GM19351 (cell line): ENCODE results near the gene C1orf159.

Source experiments
- ATAC-seq: cut with Tn5 transposase; IDR thresholded peaks from one replicate; pipeline ENCODE4 v1.9.1; 2021; ENCODE audit warnings: mild to moderate bottlenecking, moderate library complexity; ENCODE audit not compliant: unreplicated experiment

The C1orf159 gene

DNA sequence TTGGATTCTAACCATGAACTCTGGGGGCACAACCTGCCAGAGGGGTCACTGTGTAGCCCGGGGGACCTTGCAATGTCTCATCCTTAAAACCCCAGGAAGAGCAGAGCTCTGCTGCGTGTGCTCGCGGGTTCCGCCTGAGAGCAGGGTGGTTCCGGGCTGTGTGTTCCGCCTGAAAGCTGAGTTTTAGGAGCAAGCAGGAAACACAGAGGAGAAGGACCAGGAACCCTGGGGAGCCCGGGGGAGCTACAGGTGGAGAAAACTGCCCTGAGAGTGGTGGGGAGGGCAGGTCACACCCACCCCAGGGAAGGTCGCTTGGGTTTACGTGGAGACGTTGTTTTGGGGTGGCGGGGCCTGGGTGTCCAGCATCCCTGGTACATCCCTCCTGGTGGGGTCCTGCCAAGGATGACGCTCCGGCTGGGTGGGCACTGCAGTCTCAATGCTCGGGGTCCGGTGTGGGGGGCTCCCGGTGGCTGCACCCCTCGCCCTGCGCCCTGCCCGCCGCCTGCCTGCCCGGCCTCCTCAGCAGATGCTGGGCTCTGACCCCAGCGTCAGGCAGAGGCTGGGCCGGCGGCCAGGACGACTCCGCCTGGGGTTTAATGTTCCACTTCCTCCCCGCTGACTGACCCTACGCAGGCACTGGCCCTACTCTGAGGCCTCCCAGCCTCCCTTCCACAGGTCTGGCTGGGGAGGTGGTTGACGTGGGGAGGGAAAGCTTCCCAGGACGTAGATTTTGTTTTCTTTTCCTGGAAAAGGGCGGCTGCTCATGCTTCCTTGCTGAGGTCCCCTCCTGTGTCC is 17.3 kb upstream of the C1orf159 start:
- ATAC-seq, result no peak

DNA sequence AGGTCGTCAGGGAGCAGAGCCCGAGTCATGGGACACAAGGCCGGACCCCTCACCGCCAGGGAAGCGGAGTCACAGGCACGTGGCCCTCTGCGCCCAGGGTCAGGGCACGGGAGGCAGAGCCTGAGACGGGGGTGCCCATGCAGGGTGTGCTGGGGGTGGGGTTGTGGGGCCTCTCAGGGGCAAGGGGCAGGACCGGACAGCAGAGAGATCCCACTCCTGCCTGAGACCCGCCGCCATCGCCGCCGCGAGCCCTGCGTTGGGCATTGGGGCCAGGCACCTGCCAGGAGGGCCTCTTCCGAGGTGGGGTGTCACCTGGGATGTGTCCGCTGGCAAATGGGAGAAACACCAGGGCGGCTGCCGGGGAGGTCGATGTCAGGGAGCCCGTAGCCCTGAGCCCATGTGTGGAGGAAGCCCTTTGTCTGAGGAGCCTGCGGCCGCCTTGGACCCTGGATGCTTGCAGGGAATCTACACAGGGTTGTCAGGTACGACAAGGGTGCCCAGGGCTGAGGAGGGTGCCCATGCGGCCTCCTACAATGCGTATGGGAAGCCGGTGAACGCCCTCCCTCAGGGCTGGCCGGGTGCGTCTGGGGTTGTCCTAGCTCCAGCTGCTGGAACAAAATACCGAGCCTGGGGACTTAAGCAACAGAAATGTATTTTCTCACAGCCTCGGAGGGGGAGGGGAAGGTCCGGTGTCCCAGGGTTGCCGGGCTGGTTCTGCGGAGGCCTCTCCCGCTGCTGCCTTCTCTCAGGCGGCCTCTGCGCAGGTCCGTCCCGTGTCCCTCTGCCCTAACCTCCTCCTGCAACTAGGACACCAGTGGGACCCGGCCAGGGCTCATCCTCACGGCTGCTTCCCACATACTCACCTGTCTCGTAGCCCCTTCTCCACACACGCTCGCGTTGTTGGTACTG is 16.4 kb upstream of the C1orf159 start:
- ATAC-seq, result no peak

DNA sequence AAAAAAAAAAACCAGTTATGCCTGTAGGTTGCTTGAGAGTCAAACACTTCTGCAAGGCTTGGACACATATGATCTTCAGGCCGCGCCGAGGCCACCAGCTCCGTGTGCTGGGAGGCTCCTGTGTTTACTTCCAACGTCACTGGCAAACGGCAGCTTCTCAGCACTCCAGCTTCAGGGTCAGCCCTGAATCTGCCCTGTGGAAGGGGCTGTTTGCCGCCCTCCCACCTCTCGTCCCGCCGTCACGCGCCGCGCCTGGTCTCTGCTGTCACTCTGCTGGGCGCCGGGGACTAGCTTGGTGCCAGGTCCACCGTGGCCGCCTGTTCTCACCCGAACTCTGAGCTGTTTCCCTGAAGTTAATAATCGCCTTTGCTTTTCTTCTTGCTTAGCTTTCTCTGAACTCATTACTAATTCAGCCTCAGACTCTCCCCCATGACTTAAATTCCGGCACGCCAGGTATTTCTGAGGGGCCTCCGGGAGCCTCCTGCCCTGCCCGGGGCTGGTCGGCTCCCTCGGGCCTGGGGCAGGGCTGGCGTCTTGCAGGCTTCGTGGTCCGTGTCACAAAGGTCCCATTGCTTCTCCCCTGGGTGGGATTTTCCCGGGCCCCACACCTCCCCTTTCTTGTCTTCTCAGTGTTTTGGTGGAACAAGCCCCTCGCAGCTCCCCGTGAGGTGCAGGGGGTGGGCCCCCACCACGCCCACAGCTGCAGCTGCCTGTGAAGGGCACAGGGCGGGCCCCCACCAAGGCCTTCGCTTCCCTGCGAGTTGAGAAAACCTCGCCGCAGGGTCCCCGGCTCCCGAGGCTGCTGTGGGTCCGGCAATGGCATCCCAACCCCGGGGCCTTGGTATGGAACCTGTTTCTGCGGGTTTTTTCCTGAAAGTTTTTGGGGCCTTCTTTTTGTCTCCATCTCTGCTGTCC is 14.6 kb upstream of the C1orf159 start:
- no peak for ATAC-seq

DNA sequence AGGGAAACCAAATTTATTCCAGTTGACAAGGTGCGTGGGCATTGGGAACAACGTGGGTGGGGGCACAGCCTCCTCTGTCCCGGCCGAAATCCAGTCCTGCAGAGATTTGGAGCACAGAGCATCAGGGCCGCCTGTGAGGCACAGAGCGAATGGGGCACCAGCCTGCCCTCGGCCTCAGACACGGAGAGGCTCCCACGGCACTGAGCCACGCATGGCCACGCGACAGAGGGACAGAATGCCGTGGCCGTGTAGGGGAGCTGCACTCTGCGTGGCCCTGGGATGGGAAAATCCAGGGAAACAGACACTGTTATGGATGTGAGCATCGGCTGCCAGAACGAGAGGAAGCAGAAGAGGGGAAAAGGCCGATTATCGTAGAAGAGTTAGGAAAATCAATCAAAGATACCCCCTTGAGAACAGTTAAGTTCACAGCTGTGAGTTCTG is 13.5 kb upstream of the C1orf159 start:
- no peak for ATAC-seq

DNA sequence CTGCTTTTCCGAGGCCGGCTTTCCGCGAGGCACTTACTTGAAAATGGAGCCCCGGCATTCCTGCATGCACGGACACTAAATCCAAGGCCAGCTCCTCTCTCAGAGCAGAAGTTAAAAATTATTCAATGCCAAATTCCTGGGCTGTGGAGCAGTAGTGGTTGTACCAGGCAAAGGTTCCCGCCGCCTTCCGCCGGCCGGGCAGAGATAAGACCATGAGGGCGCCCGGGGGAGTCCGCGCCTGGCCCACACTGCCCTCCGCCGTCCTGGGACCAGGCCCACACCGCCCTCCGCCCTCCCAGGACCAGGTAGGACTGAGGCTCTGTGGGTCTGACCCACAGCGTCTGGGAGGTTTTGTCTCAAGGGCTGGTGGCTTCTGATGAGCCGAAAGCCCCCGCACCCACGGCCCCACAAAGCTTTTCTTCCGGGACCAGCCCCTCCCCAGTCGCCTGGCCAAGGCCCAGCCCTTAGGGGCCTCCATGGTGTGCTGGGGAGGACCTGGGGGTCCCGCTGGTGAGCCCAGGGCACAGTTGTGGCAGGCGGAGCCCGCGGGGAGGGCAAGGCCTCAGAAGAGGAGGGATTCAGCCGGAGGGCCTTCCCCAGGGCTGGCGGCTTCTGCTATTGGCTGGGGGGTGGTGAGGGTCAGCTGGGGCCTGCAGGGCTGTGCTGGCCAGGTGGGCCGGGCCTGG is 12.7 kb upstream of the C1orf159 start:
- no peak for ATAC-seq

DNA sequence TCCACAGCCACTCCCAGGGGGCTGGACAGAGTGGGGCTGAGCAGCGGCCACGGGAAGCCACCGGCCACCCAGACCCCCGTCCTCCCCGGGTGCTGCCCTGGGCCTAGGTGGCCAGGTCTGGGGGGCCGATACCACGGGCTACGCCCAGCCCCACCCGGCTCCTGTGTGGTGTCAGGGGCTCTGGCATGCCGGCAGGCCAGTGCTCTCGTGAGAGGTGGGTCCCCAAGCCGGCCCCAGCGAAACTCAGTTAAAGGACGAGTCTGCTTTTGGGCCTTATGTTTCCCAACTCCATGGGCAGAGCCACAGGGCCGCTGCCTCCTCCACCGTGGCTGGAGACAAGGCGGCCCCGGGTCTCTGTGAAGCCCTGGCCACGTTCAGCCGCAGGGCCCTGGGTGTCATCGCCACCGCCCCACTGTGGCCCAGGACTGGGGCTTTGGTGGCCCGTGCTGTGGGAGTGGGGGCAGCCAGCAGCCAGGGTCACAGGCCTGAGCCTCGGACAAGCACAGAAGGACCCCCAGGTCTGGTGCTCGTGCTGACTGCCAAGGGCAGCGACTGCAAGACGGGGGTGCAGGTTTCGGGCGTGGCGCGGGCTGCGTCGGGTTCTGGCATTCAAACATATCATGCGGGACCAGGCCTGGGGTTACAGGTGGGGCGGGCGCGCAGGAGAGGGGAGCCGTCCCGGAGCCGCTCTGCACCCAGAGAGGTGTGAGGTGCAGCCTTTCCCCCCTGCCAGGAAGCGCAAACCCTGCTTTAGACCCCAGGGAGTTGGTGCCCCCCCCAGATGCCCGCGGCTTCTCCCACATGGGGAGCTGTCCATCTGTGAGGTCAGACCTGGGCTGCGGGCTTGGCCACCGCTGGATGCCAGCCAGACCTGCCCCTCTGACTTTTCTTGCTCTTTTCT is 11.9 kb upstream of the C1orf159 start:
- no peak for ATAC-seq

DNA sequence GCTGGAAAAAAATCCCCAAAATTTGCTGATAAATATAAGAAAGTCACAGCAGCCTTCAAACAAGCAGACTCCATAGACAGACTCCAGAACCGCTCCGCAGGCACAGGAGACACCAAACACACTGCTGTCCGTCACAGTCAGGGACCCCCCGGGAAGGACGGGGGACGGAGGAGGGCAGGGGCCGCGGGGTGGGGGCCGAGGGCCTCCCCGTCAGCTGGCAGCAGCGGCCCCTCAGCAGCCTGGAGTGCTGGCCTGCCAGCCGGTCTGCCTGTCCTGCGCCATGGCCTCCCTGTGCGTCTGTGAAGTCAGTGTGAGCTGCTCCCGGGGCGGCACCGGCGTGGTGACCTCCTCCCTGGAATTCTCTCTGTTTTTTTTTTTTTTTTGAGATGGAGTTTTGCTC is 10.1 kb upstream of the C1orf159 start:
- ATAC-seq, result no peak

DNA sequence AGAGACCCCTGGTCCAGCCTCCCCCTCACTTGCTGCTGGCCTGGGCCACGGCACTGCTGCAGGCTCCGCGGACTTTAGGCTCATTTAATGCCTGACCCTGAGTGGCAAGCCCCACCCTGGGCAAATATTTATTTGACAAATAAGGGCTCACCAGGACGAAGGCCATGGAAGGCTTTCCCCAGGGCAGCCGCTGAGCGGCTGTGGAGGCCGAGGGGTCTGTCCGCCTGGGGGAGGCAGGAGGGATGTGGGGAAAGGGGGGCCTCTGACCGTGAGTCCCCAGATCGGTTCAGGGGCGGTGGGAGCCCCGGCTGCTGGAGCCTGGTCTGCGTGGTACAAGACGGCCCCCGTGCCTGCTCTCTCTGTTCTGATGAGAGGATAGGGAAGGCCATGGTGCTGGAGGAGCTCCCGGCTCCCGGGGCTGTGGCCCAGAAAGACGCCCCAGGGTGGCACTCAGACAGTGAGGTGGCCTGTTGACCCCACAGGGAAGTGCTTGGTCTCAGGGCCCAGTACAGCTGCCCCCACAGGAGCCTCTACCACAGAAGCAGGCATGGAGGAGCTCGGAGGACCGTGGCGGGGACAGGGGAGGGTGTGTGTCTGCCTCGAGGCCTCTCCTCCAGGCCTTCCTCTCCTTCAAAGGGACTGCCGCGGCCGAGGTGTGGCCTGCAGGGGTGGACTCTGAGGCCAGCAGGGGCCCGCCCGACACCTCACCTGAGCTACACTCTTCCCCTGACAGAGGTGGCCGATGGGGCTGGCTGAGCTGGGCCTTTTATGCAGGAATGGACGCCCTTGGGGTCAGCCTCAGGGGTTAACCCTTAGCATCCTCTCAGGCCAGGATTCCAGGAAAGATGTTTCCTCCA is 9.1 kb upstream of the C1orf159 start:
- ATAC-seq, result no peak

DNA sequence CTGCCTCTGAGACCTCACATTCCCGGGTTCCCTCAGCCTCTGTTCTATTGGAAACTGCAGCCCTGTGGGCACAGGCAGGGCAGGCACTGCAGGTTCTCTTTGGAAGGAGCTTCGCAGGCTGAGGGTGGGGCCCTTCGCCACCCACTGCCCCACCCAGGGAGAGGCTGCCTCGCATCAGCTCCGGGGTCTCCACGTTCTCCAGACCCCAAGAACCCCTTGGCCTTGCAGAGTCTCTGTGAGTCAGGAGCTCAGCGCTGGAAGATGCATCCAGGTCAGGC is 8.6 kb upstream of the C1orf159 start:
- no peak for ATAC-seq

DNA sequence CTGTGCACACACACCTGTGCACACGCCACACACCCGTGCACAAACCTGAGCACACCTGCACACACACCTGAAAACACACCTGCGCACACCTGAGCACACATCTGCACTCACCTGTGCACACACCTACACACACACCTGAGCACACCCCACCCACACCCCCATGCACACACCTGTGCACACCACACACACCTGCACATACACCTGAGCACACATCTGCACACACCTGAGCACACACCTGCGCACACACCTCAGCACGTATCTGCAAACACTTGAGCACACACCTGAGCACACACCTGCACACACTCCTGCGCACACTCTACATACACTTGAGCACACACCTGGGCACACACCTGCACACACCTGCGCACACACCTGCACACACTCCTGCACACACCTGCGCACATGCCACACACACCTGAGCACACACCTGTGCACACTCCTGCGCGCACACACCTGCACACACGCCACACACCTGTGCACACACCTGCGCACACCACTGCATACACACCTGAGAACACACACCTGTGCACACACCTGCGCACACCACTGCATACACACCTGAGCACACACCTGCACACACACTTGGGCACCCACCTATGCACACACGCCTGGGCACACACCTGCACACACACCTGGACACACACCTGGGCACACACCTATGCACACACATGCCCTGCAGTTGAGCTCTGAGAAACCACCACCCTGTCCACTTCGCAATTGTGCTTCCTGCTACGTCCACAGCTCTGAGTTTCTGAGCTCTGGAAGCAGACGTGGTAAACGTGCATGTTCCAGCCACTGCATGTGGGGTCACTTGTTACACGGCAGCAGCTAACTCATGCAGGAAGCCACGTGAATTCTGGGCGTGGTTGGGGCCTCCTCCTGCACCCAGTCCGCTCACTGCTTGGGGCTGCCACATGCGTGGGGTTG is 8.0 kb upstream of the C1orf159 start:
- no peak for ATAC-seq

DNA sequence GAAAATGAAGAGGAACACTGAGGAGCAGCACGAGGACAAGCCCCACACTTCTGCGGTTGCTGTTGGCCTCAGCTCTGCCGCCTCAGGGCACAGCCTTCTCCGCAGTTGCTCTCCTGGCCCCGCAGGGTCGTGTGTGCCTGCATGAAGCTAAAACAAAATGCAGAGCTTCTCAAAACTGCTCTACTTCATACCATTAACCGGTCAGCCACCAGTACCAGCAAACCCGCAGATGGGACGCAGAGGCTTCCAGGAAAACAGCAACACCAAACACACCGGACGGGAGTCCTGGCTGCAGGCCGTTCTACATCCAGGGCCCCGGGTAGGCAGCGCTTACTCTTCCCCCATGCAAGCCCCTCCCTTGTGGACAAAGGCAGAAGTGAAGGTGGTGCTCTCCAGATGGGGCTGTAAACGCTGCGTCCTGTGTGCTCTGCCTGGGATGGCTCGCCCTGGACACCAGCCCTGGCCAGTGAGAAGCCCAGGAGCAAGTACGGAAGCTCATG is 7.1 kb upstream of the C1orf159 start:
- ATAC-seq, result no peak

DNA sequence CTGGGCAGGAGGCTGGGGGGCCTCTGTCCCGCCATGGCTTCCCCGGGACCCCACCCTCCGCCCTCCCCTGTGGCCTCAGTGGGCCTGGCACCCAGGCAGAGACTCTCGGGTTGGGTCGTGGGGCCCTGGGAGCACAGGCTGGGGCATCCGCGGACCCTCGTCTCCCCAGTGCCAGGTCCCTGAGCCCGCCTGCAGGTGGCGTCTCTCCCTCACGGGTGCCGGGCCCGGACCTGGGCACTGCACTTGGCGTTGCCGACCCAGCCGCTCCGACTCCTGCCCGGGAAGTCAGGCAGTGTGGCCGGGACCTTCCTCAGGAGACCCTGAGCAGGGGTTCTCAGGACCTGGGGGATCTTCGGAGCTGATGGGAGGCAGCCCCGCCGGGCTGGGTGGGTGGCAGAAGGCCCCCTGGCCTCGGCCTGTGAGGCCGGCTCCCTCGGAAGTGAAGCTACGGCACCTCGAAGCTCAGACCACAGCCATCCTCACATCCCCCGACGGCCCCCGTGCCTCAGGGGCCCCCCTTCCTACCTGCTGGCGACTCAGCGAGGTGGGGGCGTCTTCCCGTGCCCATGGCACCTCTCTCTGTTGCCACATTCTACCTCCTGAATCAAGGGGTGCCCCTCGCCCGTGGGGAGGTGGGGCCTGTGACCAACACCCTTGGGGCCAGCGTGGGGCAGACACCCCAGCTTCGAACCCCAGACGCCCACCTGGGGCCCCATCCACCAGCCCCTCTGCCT is 6.4 kb upstream of the C1orf159 start:
- no peak for ATAC-seq

DNA sequence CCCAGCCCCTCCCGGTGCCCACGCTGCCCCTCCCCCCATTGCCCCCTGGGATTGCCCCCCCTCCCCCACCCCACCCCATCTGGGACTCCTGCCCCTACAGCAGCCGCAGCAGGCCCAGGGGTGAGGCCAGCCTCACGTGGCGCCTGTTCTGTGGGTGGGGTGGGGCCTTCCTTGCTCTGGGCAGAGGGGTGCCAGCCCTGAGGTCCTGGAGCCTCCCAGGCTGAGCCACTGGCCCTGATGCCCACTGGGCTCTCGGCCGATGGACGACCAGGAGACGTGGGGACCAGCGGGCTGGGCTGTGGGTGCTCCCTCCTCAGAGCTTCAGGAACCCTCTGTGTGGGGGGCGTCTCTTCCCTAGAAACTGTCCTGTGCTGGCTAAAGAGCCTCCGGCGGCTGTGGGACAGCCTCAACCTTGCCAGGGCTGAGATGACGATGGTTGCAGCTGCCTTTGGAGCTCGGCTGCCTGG is 5.8 kb upstream of the C1orf159 start:
- no peak for ATAC-seq

DNA sequence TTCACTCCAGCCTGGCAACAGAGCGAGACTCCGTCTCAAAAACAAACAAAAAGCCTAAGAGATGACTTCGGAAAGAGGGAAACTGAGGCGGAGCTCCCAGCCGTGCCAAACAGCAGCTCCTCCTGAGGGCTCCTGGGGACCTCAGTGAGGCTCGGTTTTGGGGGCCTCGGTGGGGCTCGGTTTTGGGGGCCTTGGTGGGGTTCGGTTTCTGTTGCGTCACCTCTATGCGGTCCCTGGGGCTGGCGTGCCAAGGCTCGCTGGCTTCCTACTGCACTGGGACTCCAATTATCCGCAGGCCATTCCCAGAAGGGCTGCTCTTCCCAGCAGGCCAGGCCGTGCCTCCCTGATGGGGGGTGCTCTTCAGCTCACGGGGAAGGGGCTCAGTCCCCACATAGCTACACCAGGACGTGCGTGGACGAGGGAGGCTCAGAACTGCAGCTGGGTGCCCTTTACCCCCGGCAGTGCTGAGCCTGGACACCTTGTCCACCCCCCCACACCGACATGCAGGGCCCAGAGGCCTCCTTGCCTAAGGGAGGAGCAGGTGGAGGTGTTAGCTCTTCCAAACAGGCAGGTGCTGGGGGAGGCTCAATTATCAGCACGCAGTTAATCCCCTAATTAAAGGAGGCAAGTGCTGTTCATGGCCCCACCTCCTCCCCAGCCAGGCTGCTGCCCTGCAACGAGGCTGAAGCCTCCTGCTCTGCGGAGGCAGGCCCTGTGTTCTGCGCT is 5.1 kb upstream of the C1orf159 start:
- no peak for ATAC-seq

DNA sequence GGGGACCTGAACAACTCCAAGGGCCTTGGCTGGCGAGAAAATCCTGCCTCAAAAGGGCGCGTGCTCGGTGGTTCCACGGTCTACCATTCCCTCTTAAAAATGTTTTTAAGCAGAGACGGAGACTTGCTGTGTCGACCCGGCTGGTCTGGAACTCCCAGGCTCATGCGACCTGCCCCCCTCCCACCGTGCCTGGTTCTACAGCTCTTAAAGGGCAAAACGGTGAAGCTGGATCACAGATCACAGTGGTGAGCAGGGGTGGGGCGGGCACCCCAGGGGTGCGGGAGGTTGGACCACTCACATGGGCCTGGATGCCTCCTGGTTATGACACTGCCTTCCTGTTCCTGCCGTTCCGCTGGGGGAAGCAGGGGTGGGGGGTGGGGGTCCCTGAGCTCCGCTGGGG is 4.2 kb upstream of the C1orf159 start:
- ATAC-seq, result no peak

DNA sequence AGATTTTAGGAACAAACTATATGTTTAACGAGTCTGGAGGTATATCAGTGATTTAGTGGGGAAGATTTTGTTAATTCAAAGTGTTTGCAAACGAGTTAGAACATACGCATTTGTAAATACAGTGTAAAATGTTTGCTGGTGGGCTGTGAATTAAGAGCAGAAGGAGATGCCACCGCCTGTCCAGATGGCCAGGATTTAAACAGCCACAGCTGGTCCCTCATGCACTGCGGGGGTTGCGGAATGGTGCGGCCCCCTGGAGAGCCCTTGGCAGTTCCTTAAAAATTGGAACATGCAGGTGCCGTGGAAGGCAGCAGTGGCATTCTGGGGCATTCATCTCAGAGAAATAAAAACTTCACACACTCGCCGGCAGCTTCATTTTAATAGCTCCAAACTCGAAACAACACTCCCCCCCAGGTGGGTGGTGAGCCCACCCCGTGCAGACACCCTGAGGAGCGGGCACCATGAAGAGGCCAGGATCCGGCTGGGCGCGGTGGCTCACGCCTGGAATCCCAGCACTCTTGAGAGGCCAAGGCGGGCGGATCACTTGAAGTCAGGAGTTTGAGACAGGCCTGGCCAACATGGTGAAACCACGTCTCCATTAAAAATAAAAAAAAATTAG is 3.5 kb upstream of the C1orf159 start:
- no peak for ATAC-seq
